ENCODE data around the gene LITAFD. TPM values are rescaled to one million over a fixed set of nuclear protein-coding genes. Genes with fewer than 3 reads are reported as not detected.

Gene LITAFD
- total RNA-seq, 1 experiment from 2014 or later: not detected

DNA sequence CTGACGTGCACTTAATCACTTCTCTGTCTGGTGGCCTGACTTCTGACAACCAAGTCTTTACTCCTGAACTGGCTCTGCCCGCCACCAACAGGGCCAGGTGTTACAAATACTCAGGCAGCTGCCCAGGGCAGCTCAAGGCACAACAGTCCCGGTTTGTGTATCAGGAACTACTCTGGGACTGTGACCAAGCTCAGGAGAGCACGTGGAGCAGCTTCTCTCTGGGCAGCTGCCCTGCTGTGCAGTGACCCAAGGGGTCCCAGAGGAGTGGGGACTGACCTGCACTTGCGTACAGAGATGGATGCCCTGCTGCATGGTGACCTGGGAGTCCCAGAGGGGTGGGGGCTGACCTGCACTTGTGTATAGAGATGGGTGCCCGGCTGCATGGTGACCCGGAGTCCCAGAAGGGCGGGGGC lies 21.9 kb downstream of the LITAFD start:
- POLR2A ChIA-PET (ENCODE audit: unreplicated experiment): no interaction called here
- Histone ChIP-seq H3K27ac (ENCODE audit: low read length) (no peak overlapping the region), H4K20me1 (ENCODE audit: low read length) (0 out of 2 replicates have a peak, but pooled peaks cover 4% of the 10 kb centered on the region), H3K27me3 (ENCODE audit: low read length) (no peaks in the 10 kb centered on the region), H3K4me1 (ENCODE audit: insufficient read depth, low read length) (no peaks in the 10 kb centered on the region), H3K9me2 (replicated peaks; ENCODE audit: low read length) (no peaks in the 10 kb centered on the region), H3K9ac (ENCODE audit: low read length) (no peak overlapping the region), H3F3A (ENCODE audit: low read length, unreplicated experiment) (no peaks in the 10 kb centered on the region), H3K4me3 (ENCODE audit: low read length) (no peak overlapping the region), H3K4me2 (ENCODE audit: low read length) (no peak overlapping the region), H3K79me2 (ENCODE audit: low read length) (no peaks in the 10 kb centered on the region; the same call in 1 of the 2 replicates), H2AFZ (ENCODE audit: low read length) (no peak overlapping the region), H3K9me3 (ENCODE audit: low read length) (no peaks in the 10 kb centered on the region), H3K36me3 (ENCODE audit: low read depth, low read length) (peaks cover 55% of the 10 kb centered on the region)
- intact Hi-C loops (cut with micrococcal nuclease): no loop called here
- no peak for ATAC-seq
- no TSS peak for BruUV-seq (replicated peaks)
- CTCF ChIA-PET: no interaction called here
- no peak for DNase-seq
- TF ChIP-seq EZH2phosphoT487 (IDR thresholded peaks at IDR 0.05; ENCODE audit: borderline replicate concordance, low read length): no peak
- TF ChIP-seq, protein P1, sequence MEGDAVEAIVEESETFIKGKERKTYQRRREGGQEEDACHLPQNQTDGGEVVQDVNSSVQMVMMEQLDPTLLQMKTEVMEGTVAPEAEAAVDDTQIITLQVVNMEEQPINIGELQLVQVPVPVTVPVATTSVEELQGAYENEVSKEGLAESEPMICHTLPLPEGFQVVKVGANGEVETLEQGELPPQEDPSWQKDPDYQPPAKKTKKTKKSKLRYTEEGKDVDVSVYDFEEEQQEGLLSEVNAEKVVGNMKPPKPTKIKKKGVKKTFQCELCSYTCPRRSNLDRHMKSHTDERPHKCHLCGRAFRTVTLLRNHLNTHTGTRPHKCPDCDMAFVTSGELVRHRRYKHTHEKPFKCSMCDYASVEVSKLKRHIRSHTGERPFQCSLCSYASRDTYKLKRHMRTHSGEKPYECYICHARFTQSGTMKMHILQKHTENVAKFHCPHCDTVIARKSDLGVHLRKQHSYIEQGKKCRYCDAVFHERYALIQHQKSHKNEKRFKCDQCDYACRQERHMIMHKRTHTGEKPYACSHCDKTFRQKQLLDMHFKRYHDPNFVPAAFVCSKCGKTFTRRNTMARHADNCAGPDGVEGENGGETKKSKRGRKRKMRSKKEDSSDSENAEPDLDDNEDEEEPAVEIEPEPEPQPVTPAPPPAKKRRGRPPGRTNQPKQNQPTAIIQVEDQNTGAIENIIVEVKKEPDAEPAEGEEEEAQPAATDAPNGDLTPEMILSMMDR (conservative IDR thresholded peaks at IDR 0.05; ENCODE audit: low read depth, low read length): no peak
- no peak for TF ChIP-seq EZH2 (IDR thresholded peaks at IDR 0.05; ENCODE audit: low read length, unreplicated experiment)

- Histone ChIP-seq H3K4me3 (ENCODE audit: low read length) (no peak overlapping the region), H2AFZ (ENCODE audit: low read length) (no peak overlapping the region), H3F3A (ENCODE audit: low read length, unreplicated experiment) (no peaks in the 10 kb centered on the region), H3K4me2 (ENCODE audit: low read length) (no peak overlapping the region), H3K9me3 (ENCODE audit: low read length) (no peaks in the 10 kb centered on the region), H3K27ac (ENCODE audit: low read length) (no peak overlapping the region), H3K36me3 (ENCODE audit: low read depth, low read length) (peaks cover 47% of the 10 kb centered on the region), H3K9me2 (replicated peaks; ENCODE audit: low read length) (no peaks in the 10 kb centered on the region), H3K4me1 (ENCODE audit: insufficient read depth, low read length) (no peaks in the 10 kb centered on the region), H3K9ac (ENCODE audit: low read length) (no peak overlapping the region), H3K27me3 (ENCODE audit: low read length) (no peaks in the 10 kb centered on the region), H4K20me1 (ENCODE audit: low read length) (0 out of 2 replicates have a peak, but pooled peaks cover 4% of the 10 kb centered on the region), H3K79me2 (ENCODE audit: low read length) (peaks cover 3% of the 10 kb centered on the region; the same call in 1 of the 2 replicates)
- POLR2A ChIA-PET (ENCODE audit: unreplicated experiment): no interaction called here
- peak; percentile 37; the same call in 1 of the 2 replicates for ATAC-seq
- CTCF ChIA-PET: no interaction called here
- no TSS peak for BruUV-seq (replicated peaks)
- intact Hi-C loops (cut with micrococcal nuclease): loop anchor here (5.0 kb wide), 1 partner anchor 102 kb away; no protein-coding TSS in a partner anchor
- TF ChIP-seq, protein P1 (conservative IDR thresholded peaks at IDR 0.05; ENCODE audit: low read depth, low read length): 0 out of 2 replicates have a peak, but pooled peaks have one; percentile 46
- TF ChIP-seq EZH2 (IDR thresholded peaks at IDR 0.05; ENCODE audit: low read length, unreplicated experiment): no peak
- TF ChIP-seq EZH2phosphoT487 (IDR thresholded peaks at IDR 0.05; ENCODE audit: borderline replicate concordance, low read length): no peak
- peak; percentile 29 for DNase-seq
These were observed 23.1 kb downstream of the LITAFD start for GRCh38 chr16:8905168-8905762.

Data from PC-3 (cell line).